Body of pancreas (tissue), 4 donors: ENCODE measurements around the gene SERPINB6.

Experiments
- CTCF ChIP-seq, 7 experiments: fragments of 450-650 bp in 4 of 7; fragments of 200-600 bp in 3 of 7; sonication (generic) in 3 of 7; IDR thresholded peaks; one replicate each; pipeline ENCODE4 v1.5.1; 2016 to 2019; ENCODE audit warnings: antibody characterized with exemption in 7 of 7
- POLR2A ChIP-seq, 3 donors: fragments of 450-650 bp; IDR thresholded peaks; one replicate each; pipeline ENCODE4 v1.6.1; 2016; ENCODE audit warnings: antibody characterized with exemption in 3 of 3, mild to moderate bottlenecking in 2 of 3

GRCh38 chr6:2899596-2899995, 71.8 kb downstream of the SERPINB6 start:
- TF ChIP-seq CTCF (IDR thresholded peaks at IDR 0.05) (no peak), POLR2A (IDR thresholded peaks at IDR 0.05) (no peak)
